Activated gamma-delta T cell (primary cell): ENCODE results near the gene SLC35B2.
"Not testable (repeated sequence)": the region's sequence is repeated elsewhere in the genome, so short reads cannot be mapped to it uniquely, and the experiment has no call there.

Source experiments
- DNase-seq: peaks from one replicate; lab custom pipeline; 2025; lab: John Stamatoyannopoulos, UW

Gene SLC35B2

GRCh38 chr6:44235891-44236516 is 21.3 kb downstream of the SLC35B2 start:
- no peak for DNase-seq

- no peak for DNase-seq
Observed at GRCh38 chr6:44235269-44235668, 22.1 kb downstream of the SLC35B2 start.

- no peak for DNase-seq
Observed at GRCh38 chr6:44234101-44235025, 23.0 kb downstream of the SLC35B2 start.

- no peak for DNase-seq
Observed at GRCh38 chr6:44233567-44234100, 23.7 kb downstream of the SLC35B2 start.

- no peak for DNase-seq
Observed at GRCh38 chr6:44232676-44233566, 24.4 kb downstream of the SLC35B2 start.

GRCh38 chr6:44231426-44231825 is 25.9 kb downstream of the SLC35B2 start:
- not testable (repeated sequence) for DNase-seq

- DNase-seq: no peak
Observed at GRCh38 chr6:44230034-44230675, 27.2 kb downstream of the SLC35B2 start.

GRCh38 chr6:44229376-44230033 is 27.8 kb downstream of the SLC35B2 start:
- no peak for DNase-seq

GRCh38 chr6:44228836-44229235 is 28.5 kb downstream of the SLC35B2 start:
- DNase-seq: no peak

- no peak for DNase-seq
Observed at GRCh38 chr6:44228433-44228832, 28.9 kb downstream of the SLC35B2 start.

GRCh38 chr6:44228031-44228430 is 29.3 kb downstream of the SLC35B2 start:
- no peak for DNase-seq

- no peak for DNase-seq
Observed at GRCh38 chr6:44227148-44227793, 30.1 kb downstream of the SLC35B2 start.

GRCh38 chr6:44226368-44227147 is 30.8 kb downstream of the SLC35B2 start:
- no peak for DNase-seq

- no peak for DNase-seq
Observed at GRCh38 chr6:44225579-44226325, 31.6 kb downstream of the SLC35B2 start.

GRCh38 chr6:44224965-44225305 is 32.4 kb downstream of the SLC35B2 start:
- DNase-seq: no peak

- no peak for DNase-seq
Observed at GRCh38 chr6:44224029-44224964, 33.0 kb downstream of the SLC35B2 start.

GRCh38 chr6:44223319-44224028 is 33.9 kb downstream of the SLC35B2 start, which contains the start of gene SLC29A1:
Gene SLC29A1 (plus strand): TSS chr6:44223595. CDS start chr6:44227314, 3,719 bp downstream.
- DNase-seq: peak; percentile 73
